GM21367 (cell line): ENCODE measurements around the gene CROCC.
"Not testable (repeated sequence)": the region's sequence is repeated elsewhere in the genome, so short reads cannot be mapped to it uniquely, and the experiment has no call there.

Experiments used
- ATAC-seq: cut with Tn5 transposase; IDR thresholded peaks from one replicate; pipeline ENCODE4 v1.9.1; 2021; ENCODE audit not compliant: unreplicated experiment

The CROCC gene

GRCh38 chr1:16931206-16931934 is 9.6 kb downstream of the CROCC start:
- ATAC-seq: not testable (repeated sequence)

- ATAC-seq: not testable (repeated sequence)
Observed at GRCh38 chr1:16933945-16934344, 12.2 kb downstream of the CROCC start.

GRCh38 chr1:16936580-16936979 is 14.8 kb downstream of the CROCC start:
- not testable (repeated sequence) for ATAC-seq

- ATAC-seq: no peak
Observed at GRCh38 chr1:16938351-16939321, 16.9 kb downstream of the CROCC start.

- not testable (repeated sequence) for ATAC-seq
Observed at GRCh38 chr1:16939386-16940180, 17.9 kb downstream of the CROCC start.

GRCh38 chr1:16944038-16944437 is 22.3 kb downstream of the CROCC start:
- ATAC-seq: no peak

GRCh38 chr1:16945512-16945911 is 23.8 kb downstream of the CROCC start:
- not testable (repeated sequence) for ATAC-seq

GRCh38 chr1:16946185-16946584 is 24.5 kb downstream of the CROCC start:
- not testable (repeated sequence) for ATAC-seq

GRCh38 chr1:16946646-16947045 is 24.9 kb downstream of the CROCC start:
- ATAC-seq: no peak

GRCh38 chr1:16948282-16948891 is 26.7 kb downstream of the CROCC start:
- not testable (repeated sequence) for ATAC-seq

GRCh38 chr1:16949026-16949425 is 27.3 kb downstream of the CROCC start:
- not testable (repeated sequence) for ATAC-seq

- ATAC-seq: not testable (repeated sequence)
Observed at GRCh38 chr1:16952376-16952775, 30.6 kb downstream of the CROCC start.

- no peak for ATAC-seq
Observed at GRCh38 chr1:16954579-16954978, 32.8 kb downstream of the CROCC start.

GRCh38 chr1:16955186-16955585 is 33.5 kb downstream of the CROCC start:
- no peak for ATAC-seq

GRCh38 chr1:16956775-16957174 is 35.0 kb downstream of the CROCC start:
- ATAC-seq: no peak

GRCh38 chr1:16957731-16958130 is 36.0 kb downstream of the CROCC start:
- ATAC-seq: no peak

- ATAC-seq: no peak
Observed at GRCh38 chr1:16958475-16958874, 36.7 kb downstream of the CROCC start.

GRCh38 chr1:16960560-16961296 is 39.0 kb downstream of the CROCC start:
- ATAC-seq: peak; percentile 80

GRCh38 chr1:16961297-16962133 is 39.8 kb downstream of the CROCC start:
- ATAC-seq: no peak
